Ovary (tissue), 3 donors: ENCODE data around the gene SHROOM3.

Experiments
- EP300 ChIP-seq: sonication (generic); formaldehyde crosslinking; IDR thresholded peaks from one replicate; pipeline ENCODE4 v1.6.1; 2017; ENCODE audit warnings: antibody characterized with exemption
- POLR2A ChIP-seq: fragments of 450-650 bp; IDR thresholded peaks from one replicate; pipeline ENCODE4 v1.6.1; 2017; ENCODE audit warnings: antibody characterized with exemption, mild to moderate bottlenecking, moderate library complexity
- TF ChIP-seq, protein P1 (sequence below), 3 donors: fragments of 450-650 bp in 2 of 3; fragments of 200-600 bp in 1 of 3; IDR thresholded peaks; one replicate each; pipeline versions ENCODE4 v1.5.1 to v1.8.0; 2016 to 2022; ENCODE audit warnings: antibody characterized with exemption in 3 of 3, mild to moderate bottlenecking in 1 of 3
- donor health status: DM: no; HTN: no; CAD: no.

DNA sequence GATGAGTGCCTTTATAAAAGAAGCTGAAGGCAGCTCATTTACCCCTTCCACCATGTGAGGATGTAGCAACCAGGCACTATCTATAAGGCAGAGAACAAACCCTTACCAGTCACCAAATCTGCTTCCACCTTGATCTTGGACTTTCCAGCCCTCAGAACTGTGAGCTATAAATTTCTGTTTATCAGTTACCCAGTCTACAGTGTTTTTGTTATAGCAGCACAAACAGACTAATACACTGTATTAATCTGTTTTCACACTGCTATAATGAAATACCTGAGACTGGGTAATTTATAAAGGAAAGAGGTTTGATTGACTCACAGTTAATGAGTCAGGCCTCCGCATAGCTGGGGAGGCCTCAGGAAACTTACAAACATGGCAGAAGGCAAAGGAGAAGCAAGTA is 371.7 kb downstream of the SHROOM3 start:
- TF ChIP-seq, protein P1, sequence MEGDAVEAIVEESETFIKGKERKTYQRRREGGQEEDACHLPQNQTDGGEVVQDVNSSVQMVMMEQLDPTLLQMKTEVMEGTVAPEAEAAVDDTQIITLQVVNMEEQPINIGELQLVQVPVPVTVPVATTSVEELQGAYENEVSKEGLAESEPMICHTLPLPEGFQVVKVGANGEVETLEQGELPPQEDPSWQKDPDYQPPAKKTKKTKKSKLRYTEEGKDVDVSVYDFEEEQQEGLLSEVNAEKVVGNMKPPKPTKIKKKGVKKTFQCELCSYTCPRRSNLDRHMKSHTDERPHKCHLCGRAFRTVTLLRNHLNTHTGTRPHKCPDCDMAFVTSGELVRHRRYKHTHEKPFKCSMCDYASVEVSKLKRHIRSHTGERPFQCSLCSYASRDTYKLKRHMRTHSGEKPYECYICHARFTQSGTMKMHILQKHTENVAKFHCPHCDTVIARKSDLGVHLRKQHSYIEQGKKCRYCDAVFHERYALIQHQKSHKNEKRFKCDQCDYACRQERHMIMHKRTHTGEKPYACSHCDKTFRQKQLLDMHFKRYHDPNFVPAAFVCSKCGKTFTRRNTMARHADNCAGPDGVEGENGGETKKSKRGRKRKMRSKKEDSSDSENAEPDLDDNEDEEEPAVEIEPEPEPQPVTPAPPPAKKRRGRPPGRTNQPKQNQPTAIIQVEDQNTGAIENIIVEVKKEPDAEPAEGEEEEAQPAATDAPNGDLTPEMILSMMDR (IDR thresholded peaks at IDR 0.05): no peak
- TF ChIP-seq POLR2A (no peak), EP300 (no peak)
